HepG2 (cell line): Measurements from ENCODE around the gene CMIP. TPM values are rescaled to one million over a fixed set of nuclear protein-coding genes. Genes with fewer than 3 reads are reported as not detected.

Experiments used
- ATAC-seq: fragments of 200-7000 bp; cut with Tn5 transposase; 3 replicates; pipeline ENCODE4 v1.9.1; 2020; ENCODE audit warnings: mild to moderate bottlenecking, moderate library complexity
- BruUV-seq: library from RNA; stranded (reverse); fragments of 400-500 nt; replicated peaks from 2 replicates; lab custom pipeline; 2021; lab: Mats Ljungman, UMichigan
- CTCF ChIA-PET: fragments of 300-600 bp; formaldehyde crosslinking; extraction: SDS; loops from one replicate; lab custom pipeline; 2021; ENCODE audit warnings: low total read pairs, inconsistent platforms, low intra/inter-chr PET ratio; lab: Yijun Ruan, JAX
- POLR2A ChIA-PET: fragments of 350-600 bp; sonication (Branson Sonifier 250); formaldehyde crosslinking; loops from one replicate; lab custom pipeline; 2020; ENCODE audit warnings: antibody characterized with exemption, inconsistent platforms; lab: Yijun Ruan, JAX
- DNase-seq: peaks from one replicate; pipeline ENCODE4 v3.0.0-alpha.2; 2015; ENCODE audit warnings: low spot score
- FAIRE-seq: peaks from 3 replicates; lab custom pipeline; 2011; peaks lifted over from hg19 to GRCh38; lab: Jason Lieb, UNC
- H2AFZ ChIP-seq: one replicate; pipeline ENCODE4 v1.6.1; 2011; ENCODE audit warnings: low read length, inconsistent platforms
- H3K27ac ChIP-seq: fragments of 300-600 bp; 3 replicates; pipeline ENCODE4 v1.8.0; 2011; ENCODE audit warnings: mixed run types, mild to moderate bottlenecking, mixed read lengths, low read length, inconsistent platforms; ENCODE audit not compliant: insufficient read depth; ENCODE audit errors: extremely low read length
- H3K27me3 ChIP-seq, 2 experiments: fragments of 200-600 bp in 1 of 2; 2 replicates in 1 of 2; 3 replicates in 1 of 2; pipeline versions ENCODE4 v1.6.0 to v1.8.0; 2011; ENCODE audit warnings: low read length in 2 of 2, mild to moderate bottlenecking in 2 of 2, moderate library complexity in 2 of 2, inconsistent platforms in 1 of 2; ENCODE audit not compliant: insufficient read depth in 2 of 2, control insufficient read depth in 1 of 2
- H3K36me3 ChIP-seq, 2 experiments: fragments of 200-600 bp in 1 of 2; replicated peaks in 1 of 2; 2 replicates in 1 of 2; 3 replicates in 1 of 2; pipeline versions ENCODE4 v1.5.1 to v1.8.0; 2011; ENCODE audit warnings: low read length in 2 of 2, inconsistent platforms in 1 of 2; ENCODE audit not compliant: insufficient read depth in 2 of 2, control insufficient read depth in 1 of 2
- H3K4me1 ChIP-seq: 2 replicates; pipeline ENCODE4 v1.5.1; 2012; ENCODE audit warnings: low read length, inconsistent platforms; ENCODE audit not compliant: insufficient read depth
- H3K4me2 ChIP-seq: 2 replicates; pipeline ENCODE4 v1.6.0; 2011; ENCODE audit warnings: low read depth, low read length, inconsistent platforms
- H3K4me3 ChIP-seq, 3 experiments: fragments of 200-600 bp in 1 of 3; sonication (generic), shearing (Covaris generic) in 1 of 3; replicated peaks in 1 of 3; 2 replicates each; pipeline ENCODE4 v1.5.1; 2011 to 2016; ENCODE audit warnings: low read length in 3 of 3, inconsistent platforms in 2 of 3, low read depth in 2 of 3, mild to moderate bottlenecking in 2 of 3, control low read depth in 1 of 3, mixed read lengths in 1 of 3; ENCODE audit not compliant: insufficient read depth in 1 of 3
- H3K79me2 ChIP-seq: one replicate; pipeline ENCODE4 v1.6.1; 2011; ENCODE audit warnings: low read length, inconsistent platforms; ENCODE audit not compliant: insufficient read depth
- H3K9ac ChIP-seq: 2 replicates; pipeline ENCODE4 v1.6.0; 2011; ENCODE audit warnings: mild to moderate bottlenecking, low read depth, low read length, inconsistent platforms; ENCODE audit not compliant: insufficient read depth
- H3K9me3 ChIP-seq: 2 replicates; pipeline ENCODE4 v1.5.1; 2012; ENCODE audit warnings: mild to moderate bottlenecking, low read length
- H4K20me1 ChIP-seq: 2 replicates; pipeline ENCODE4 v1.6.0; 2011; ENCODE audit warnings: inconsistent platforms, mild to moderate bottlenecking, low read length, moderate library complexity; ENCODE audit not compliant: insufficient read depth
- CREB1 ChIP-seq, 2 experiments: fragments of 450-650 bp in 1 of 2; IDR thresholded peaks; 2 replicates each; pipeline ENCODE4 v1.6.1; 2016 to 2017; ENCODE audit warnings: control low read depth in 1 of 2, mild to moderate bottlenecking in 1 of 2, missing compliant biosample characterization in 1 of 2, missing genetic modification characterization in 1 of 2
- FOSL2 ChIP-seq: sonication (generic); formaldehyde crosslinking; IDR thresholded peaks from 2 replicates; pipeline ENCODE4 v1.4.0; 2020; ENCODE audit warnings: missing genetic modification reagents
- MZF1 ChIP-seq: sonication (generic); formaldehyde crosslinking; IDR thresholded peaks from 2 replicates; pipeline ENCODE4 v1.8.1; 2023; ENCODE audit warnings: mild to moderate bottlenecking, missing genetic modification reagents, borderline replicate concordance
- POGZ ChIP-seq: sonication (generic); formaldehyde crosslinking; IDR thresholded peaks from 2 replicates; pipeline ENCODE4 v1.4.0; 2020; ENCODE audit warnings: mild to moderate bottlenecking, missing genetic modification reagents
- STAG1 ChIP-seq: sonication (generic); formaldehyde crosslinking; IDR thresholded peaks from 2 replicates; pipeline ENCODE4 v1.4.0; 2020; ENCODE audit warnings: missing genetic modification reagents
- ZBTB33 ChIP-seq: sonication (generic); formaldehyde crosslinking; IDR thresholded peaks from 2 replicates; pipeline ENCODE4 v1.4.0; 2020; ENCODE audit warnings: missing genetic modification reagents
- WGBS: methylation state at CpG from one replicate; pipeline ENCODE4 v1.1.6; 2017; ENCODE audit warnings: low lambda C conversion rate; 5-methylcytosine and 5-hydroxymethylcytosine counted together
- in situ Hi-C: cut with HindIII; loops from 2 replicates; pipeline ENCODE4 v1.10.0; 2017; ENCODE audit warnings: low pct_unique_long_range_greater_than_20kb; ENCODE audit not compliant: extremely low pct_ligation_motif_present
- intact Hi-C: fragments of 100-400 bp; cut with micrococcal nuclease; formaldehyde crosslinking; loops from one replicate; pipeline ENCODE4 v1.10.0; 2022; ENCODE audit not compliant: unreplicated experiment
- polyA plus RNA-seq, 8 experiments: library from polyadenylated mRNA; depleted of rRNA in 3 of 8; stranded (reverse) in 7 of 8; unstranded in 1 of 8; fragments of >200 nt; fragmentation: Illumina TruSeq in 4 of 8; extraction: Trizol in 4 of 8; gene quantifications; 2 replicates each; pipeline versions ENCODE4 v1.2.1 to v1.2.3, GENCODE V29; 2011 to 2016; ENCODE audit warnings: low read depth in 4 of 8, missing spikeins in 1 of 8, mixed read lengths in 1 of 8; ENCODE audit not compliant: insufficient read depth in 1 of 8
- total RNA-seq, 5 experiments: library from RNA; depleted of rRNA; stranded (reverse); fragments of >200 nt; fragmentation: Illumina TruSeq; extraction: Trizol; gene quantifications; 2 replicates each; pipeline ENCODE4 v1.2.3, GENCODE V29; 2016; ENCODE audit warnings: low read depth in 1 of 5

CMIP gene
- total and polyA plus RNA-seq, 2 of the 13 experiments (the other 11 are each of a cell fraction or from before 2014, with no cell fraction given) = 10.9 to 18.1 TPM

DNA sequence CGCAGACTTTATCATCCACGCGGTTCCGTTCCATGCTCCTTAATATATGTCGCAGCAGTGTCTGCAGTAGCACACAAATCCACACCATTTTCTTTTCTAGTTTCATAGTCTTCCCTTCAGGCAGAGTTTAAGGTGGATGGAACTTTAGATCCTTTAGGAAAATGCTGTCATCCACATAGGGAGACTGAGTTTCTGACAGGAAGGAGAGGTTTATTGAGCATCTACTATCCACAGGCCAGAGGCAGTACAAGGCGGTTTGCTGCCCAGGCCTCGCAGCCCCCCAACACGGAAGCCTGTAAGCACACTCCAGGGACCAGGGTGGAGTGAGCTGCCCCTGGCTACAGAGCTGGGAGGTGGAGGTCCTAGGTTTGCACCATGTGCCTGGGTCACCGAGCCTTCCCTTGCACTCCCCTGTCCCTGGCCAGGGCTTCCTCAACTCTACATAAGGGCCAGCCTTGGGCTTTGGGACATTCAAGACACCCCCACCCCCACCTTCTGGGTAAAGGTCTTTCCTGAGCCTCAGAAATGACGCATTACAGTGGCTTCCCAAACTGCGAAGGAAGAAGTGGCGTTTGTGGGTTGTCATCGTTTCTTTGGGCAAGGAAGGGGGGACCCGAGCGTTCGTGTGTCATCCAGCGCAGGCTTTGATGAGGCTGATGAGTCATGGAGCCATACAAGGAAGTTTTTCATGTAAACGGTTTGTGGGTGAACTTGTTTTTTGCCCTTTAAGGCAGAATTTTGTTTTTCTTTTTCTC is 188.0 kb downstream of the CMIP start:
- H3K9ac ChIP-seq = no peak overlapping the region
- H3K27ac ChIP-seq = peak overlapping the region; percentile 27
- no peaks in the 10 kb centered on the region for H3K9me3 ChIP-seq
- 90% methylated on average over 18 of the region's 18 CpGs for WGBS
- peaks cover 7 to 26% of the 10 kb centered on the region in 2 experiments; a peak in 4 of 5 replicates for H3K36me3 ChIP-seq
- ChIA-PET POLR2A (no interaction called here), CTCF (no interaction called here)
- no peak for ATAC-seq
- peaks cover 70% of the 10 kb centered on the region for H4K20me1 ChIP-seq
- 0 out of 2 replicates have a peak, but pooled peaks have one; percentile 18 for TF ChIP-seq CREB1 (IDR thresholded peaks at IDR 0.05)
- TF ChIP-seq CREB1 (CRISPR knock-in tag; IDR thresholded peaks at IDR 0.05) = no peak
- TF ChIP-seq ZBTB33 (CRISPR knock-in tag) = peak; percentile 14; the same call in 1 of the 2 replicates
- TF ChIP-seq POGZ (CRISPR knock-in tag) = no peak
- TF ChIP-seq FOSL2 (CRISPR knock-in tag) = 0 out of 2 replicates have a peak, but pooled peaks have one; percentile 25
- TF ChIP-seq STAG1 (CRISPR knock-in tag) = no peak
- no peak for TF ChIP-seq MZF1 (CRISPR knock-in tag)
- no peak overlapping the region for H2AFZ ChIP-seq
- no peak for DNase-seq
- in situ Hi-C loops (no loop called here), intact Hi-C loops (no loop called here)
- no peak overlapping the region for H3K4me2 ChIP-seq
- no peak for FAIRE-seq
- peaks cover 64% of the 10 kb centered on the region for H3K4me1 ChIP-seq
- H3K79me2 ChIP-seq = peaks cover 29% of the 10 kb centered on the region
- H3K27me3 ChIP-seq = no peaks in the 10 kb centered on the region
- no TSS peak for BruUV-seq
- H3K4me3 ChIP-seq = no peak overlapping the region
